HEK293 (cell line): Measurements from ENCODE around the gene CFAP119.

Experiments
- GLIS1 ChIP-seq: fragments of 450-650 bp; formaldehyde crosslinking; IDR thresholded peaks from 2 replicates; pipeline ENCODE4 v1.5.1; 2016; ENCODE audit warnings: missing biosample characterization, missing genetic modification characterization
- KLF16 ChIP-seq: fragments of 450-650 bp; formaldehyde crosslinking; IDR thresholded peaks from 2 replicates; pipeline ENCODE4 v1.5.1; 2017; ENCODE audit warnings: missing biosample characterization, missing genetic modification characterization
- SETDB1 ChIP-seq: IDR thresholded peaks from one replicate; pipeline ENCODE4 v1.6.1; 2017; ENCODE audit warnings: mild to moderate bottlenecking, low read length, moderate library complexity, mixed read lengths; ENCODE audit not compliant: insufficient read length
- SP7 ChIP-seq: fragments of 450-650 bp; formaldehyde crosslinking; IDR thresholded peaks from 2 replicates; pipeline ENCODE4 v1.5.1; 2016; ENCODE audit warnings: missing biosample characterization, missing genetic modification characterization
- ZBTB20 ChIP-seq: fragments of 450-650 bp; formaldehyde crosslinking; IDR thresholded peaks from 2 replicates; pipeline ENCODE4 v1.5.1; 2016; ENCODE audit warnings: missing biosample characterization, missing genetic modification characterization
- ZBTB21 ChIP-seq: fragments of 450-650 bp; formaldehyde crosslinking; IDR thresholded peaks from 2 replicates; pipeline ENCODE4 v1.5.1; 2017; ENCODE audit warnings: missing biosample characterization, missing genetic modification characterization
- ZBTB6 ChIP-seq: fragments of 450-650 bp; formaldehyde crosslinking; IDR thresholded peaks from 2 replicates; pipeline ENCODE4 v1.5.1; 2017; ENCODE audit warnings: missing biosample characterization, missing genetic modification characterization
- ZIC2 ChIP-seq: fragments of 450-650 bp; formaldehyde crosslinking; IDR thresholded peaks from 2 replicates; pipeline ENCODE4 v1.5.1; 2016; ENCODE audit warnings: missing biosample characterization, missing genetic modification characterization
- ZNF2 ChIP-seq: fragments of 450-650 bp; formaldehyde crosslinking; IDR thresholded peaks from 2 replicates; pipeline ENCODE4 v1.5.1; 2016; ENCODE audit warnings: missing biosample characterization, missing genetic modification characterization
- ZNF510 ChIP-seq: fragments of 450-650 bp; formaldehyde crosslinking; IDR thresholded peaks from 2 replicates; pipeline ENCODE4 v1.5.1; 2018; ENCODE audit warnings: mild to moderate bottlenecking, missing genetic modification characterization, missing biosample characterization; ENCODE audit not compliant: insufficient replicate concordance
- ZNF629 ChIP-seq: fragments of 450-650 bp; formaldehyde crosslinking; IDR thresholded peaks from 2 replicates; pipeline ENCODE4 v1.5.1; 2017; ENCODE audit warnings: missing biosample characterization, missing genetic modification characterization
- ZNF670 ChIP-seq: fragments of 450-650 bp; formaldehyde crosslinking; IDR thresholded peaks from 2 replicates; pipeline ENCODE4 v1.5.1; 2016; ENCODE audit warnings: missing biosample characterization, missing genetic modification characterization, low read depth
- TF ChIP-seq, protein P1 (sequence below): fragments of 450-650 bp; formaldehyde crosslinking; IDR thresholded peaks from 2 replicates; pipeline ENCODE4 v1.5.1; 2016; ENCODE audit warnings: missing biosample characterization, missing genetic modification characterization
- TF ChIP-seq, protein P2 (sequence below): fragments of 450-650 bp; formaldehyde crosslinking; IDR thresholded peaks from 2 replicates; pipeline ENCODE4 v1.5.1; 2016; ENCODE audit warnings: missing biosample characterization, missing genetic modification characterization
- TF ChIP-seq, protein P3 (sequence below): fragments of 450-650 bp; formaldehyde crosslinking; optimal IDR thresholded peaks from 2 replicates; pipeline ENCODE3; 2016; ENCODE audit warnings: missing biosample characterization, mild to moderate bottlenecking, missing genetic modification characterization
- TF ChIP-seq, protein P4 (sequence below): fragments of 450-650 bp; formaldehyde crosslinking; IDR thresholded peaks from 2 replicates; pipeline ENCODE4 v1.5.1; 2017; ENCODE audit warnings: missing biosample characterization, missing genetic modification characterization
- TF ChIP-seq, protein P5 (sequence below): fragments of 450-650 bp; formaldehyde crosslinking; IDR thresholded peaks from 2 replicates; pipeline ENCODE4 v1.5.1; 2016; ENCODE audit warnings: missing biosample characterization, missing genetic modification characterization, borderline replicate concordance
- TF ChIP-seq, protein P6 (sequence below): fragments of 450-650 bp; formaldehyde crosslinking; conservative IDR thresholded peaks from 2 replicates; pipeline ENCODE4 v1.5.1; 2016; ENCODE audit warnings: low read depth, missing biosample characterization, missing genetic modification characterization

CFAP119 gene

DNA sequence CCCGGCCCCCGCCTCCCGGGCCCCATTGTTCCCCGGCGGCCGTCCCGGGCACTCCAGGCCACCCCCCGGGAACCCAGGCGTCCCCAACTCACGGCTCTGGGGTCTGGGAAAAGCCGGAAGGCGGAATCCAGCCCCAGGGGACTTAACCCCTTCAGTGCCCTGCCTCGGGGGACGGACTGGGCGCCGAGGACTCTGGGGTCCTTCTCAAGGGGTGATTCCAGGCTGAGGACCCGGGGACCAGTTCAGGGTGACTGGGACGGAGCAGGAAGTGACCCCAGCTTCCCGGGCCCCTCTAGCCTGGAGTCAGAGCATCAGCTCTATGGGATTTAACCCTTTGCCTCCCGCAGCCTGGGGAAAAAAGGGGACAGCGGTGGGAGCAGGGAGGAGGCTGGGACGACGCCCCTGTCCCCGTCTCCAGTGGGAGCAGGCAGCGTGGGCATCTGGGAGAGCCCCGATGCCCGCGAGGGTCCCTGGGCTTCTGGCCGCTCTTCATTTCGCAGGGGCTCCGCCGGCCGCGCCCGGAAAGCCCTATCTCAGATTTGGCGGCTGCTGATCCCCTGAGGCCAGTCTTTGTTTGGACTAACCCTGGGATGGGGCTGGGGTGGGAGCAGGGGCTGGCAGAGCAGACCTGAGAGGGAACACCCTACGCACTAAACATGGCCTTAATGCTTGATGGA is 25.2 kb upstream of the CFAP119 start, which contains the start of gene ZNF629 (continued):
- TF ChIP-seq ZBTB6 (tag by site-specific recombination) (peak; percentile 47; the same call in 1 of the 2 replicates), ZNF2 (peak; percentile 82), KLF16 (peak; percentile 57; the same call in 1 of the 2 replicates), ZIC2 (tag by site-specific recombination) (peak; percentile 38), GLIS1 (peak; percentile 11), ZBTB21 (tag by site-specific recombination) (peak; percentile 64; the same call in 1 of the 2 replicates), ZNF510 (tag by site-specific recombination) (no peak), ZNF629 (tag by site-specific recombination) (peak; percentile 81), ZNF670 (tag by site-specific recombination) (no peak), SP7 (tag by site-specific recombination) (peak; percentile 70; the same call in 1 of the 2 replicates), SETDB1 (no peak), ZBTB20 (tag by site-specific recombination) (peak; percentile 99)
- TF ChIP-seq, protein P1, sequence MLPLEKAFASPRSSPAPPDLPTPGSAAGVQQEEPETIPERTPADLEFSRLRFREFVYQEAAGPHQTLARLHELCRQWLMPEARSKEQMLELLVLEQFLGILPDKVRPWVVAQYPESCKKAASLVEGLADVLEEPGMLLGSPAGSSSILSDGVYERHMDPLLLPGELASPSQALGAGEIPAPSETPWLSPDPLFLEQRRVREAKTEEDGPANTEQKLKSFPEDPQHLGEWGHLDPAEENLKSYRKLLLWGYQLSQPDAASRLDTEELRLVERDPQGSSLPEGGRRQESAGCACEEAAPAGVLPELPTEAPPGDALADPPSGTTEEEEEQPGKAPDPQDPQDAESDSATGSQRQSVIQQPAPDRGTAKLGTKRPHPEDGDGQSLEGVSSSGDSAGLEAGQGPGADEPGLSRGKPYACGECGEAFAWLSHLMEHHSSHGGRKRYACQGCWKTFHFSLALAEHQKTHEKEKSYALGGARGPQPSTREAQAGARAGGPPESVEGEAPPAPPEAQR (tag by site-specific recombination): peak; percentile 64; the same call in 1 of the 2 replicates
- TF ChIP-seq, protein P2, sequence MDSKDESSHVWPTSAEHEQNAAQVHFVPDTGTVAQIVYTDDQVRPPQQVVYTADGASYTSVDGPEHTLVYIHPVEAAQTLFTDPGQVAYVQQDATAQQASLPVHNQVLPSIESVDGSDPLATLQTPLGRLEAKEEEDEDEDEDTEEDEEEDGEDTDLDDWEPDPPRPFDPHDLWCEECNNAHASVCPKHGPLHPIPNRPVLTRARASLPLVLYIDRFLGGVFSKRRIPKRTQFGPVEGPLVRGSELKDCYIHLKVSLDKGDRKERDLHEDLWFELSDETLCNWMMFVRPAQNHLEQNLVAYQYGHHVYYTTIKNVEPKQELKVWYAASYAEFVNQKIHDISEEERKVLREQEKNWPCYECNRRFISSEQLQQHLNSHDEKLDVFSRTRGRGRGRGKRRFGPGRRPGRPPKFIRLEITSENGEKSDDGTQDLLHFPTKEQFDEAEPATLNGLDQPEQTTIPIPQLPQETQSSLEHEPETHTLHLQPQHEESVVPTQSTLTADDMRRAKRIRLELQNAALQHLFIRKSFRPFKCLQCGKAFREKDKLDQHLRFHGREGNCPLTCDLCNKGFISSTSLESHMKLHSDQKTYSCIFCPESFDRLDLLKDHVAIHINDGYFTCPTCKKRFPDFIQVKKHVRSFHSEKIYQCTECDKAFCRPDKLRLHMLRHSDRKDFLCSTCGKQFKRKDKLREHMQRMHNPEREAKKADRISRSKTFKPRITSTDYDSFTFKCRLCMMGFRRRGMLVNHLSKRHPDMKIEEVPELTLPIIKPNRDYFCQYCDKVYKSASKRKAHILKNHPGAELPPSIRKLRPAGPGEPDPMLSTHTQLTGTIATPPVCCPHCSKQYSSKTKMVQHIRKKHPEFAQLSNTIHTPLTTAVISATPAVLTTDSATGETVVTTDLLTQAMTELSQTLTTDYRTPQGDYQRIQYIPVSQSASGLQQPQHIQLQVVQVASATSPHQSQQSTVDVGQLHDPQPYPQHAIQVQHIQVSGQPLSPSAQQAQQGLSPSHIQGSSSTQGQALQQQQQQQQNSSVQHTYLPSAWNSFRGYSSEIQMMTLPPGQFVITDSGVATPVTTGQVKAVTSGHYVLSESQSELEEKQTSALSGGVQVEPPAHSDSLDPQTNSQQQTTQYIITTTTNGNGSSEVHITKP (tag by site-specific recombination): peak; percentile 99
- TF ChIP-seq, protein P3, sequence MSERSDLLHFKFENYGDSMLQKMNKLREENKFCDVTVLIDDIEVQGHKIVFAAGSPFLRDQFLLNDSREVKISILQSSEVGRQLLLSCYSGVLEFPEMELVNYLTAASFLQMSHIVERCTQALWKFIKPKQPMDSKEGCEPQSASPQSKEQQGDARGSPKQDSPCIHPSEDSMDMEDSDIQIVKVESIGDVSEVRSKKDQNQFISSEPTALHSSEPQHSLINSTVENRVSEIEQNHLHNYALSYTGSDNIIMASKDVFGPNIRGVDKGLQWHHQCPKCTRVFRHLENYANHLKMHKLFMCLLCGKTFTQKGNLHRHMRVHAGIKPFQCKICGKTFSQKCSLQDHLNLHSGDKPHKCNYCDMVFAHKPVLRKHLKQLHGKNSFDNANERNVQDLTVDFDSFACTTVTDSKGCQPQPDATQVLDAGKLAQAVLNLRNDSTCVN: peak; percentile 42
- TF ChIP-seq, protein P4, sequence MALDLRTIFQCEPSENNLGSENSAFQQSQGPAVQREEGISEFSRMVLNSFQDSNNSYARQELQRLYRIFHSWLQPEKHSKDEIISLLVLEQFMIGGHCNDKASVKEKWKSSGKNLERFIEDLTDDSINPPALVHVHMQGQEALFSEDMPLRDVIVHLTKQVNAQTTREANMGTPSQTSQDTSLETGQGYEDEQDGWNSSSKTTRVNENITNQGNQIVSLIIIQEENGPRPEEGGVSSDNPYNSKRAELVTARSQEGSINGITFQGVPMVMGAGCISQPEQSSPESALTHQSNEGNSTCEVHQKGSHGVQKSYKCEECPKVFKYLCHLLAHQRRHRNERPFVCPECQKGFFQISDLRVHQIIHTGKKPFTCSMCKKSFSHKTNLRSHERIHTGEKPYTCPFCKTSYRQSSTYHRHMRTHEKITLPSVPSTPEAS (tag by site-specific recombination): peak; percentile 53
- TF ChIP-seq, protein P5, sequence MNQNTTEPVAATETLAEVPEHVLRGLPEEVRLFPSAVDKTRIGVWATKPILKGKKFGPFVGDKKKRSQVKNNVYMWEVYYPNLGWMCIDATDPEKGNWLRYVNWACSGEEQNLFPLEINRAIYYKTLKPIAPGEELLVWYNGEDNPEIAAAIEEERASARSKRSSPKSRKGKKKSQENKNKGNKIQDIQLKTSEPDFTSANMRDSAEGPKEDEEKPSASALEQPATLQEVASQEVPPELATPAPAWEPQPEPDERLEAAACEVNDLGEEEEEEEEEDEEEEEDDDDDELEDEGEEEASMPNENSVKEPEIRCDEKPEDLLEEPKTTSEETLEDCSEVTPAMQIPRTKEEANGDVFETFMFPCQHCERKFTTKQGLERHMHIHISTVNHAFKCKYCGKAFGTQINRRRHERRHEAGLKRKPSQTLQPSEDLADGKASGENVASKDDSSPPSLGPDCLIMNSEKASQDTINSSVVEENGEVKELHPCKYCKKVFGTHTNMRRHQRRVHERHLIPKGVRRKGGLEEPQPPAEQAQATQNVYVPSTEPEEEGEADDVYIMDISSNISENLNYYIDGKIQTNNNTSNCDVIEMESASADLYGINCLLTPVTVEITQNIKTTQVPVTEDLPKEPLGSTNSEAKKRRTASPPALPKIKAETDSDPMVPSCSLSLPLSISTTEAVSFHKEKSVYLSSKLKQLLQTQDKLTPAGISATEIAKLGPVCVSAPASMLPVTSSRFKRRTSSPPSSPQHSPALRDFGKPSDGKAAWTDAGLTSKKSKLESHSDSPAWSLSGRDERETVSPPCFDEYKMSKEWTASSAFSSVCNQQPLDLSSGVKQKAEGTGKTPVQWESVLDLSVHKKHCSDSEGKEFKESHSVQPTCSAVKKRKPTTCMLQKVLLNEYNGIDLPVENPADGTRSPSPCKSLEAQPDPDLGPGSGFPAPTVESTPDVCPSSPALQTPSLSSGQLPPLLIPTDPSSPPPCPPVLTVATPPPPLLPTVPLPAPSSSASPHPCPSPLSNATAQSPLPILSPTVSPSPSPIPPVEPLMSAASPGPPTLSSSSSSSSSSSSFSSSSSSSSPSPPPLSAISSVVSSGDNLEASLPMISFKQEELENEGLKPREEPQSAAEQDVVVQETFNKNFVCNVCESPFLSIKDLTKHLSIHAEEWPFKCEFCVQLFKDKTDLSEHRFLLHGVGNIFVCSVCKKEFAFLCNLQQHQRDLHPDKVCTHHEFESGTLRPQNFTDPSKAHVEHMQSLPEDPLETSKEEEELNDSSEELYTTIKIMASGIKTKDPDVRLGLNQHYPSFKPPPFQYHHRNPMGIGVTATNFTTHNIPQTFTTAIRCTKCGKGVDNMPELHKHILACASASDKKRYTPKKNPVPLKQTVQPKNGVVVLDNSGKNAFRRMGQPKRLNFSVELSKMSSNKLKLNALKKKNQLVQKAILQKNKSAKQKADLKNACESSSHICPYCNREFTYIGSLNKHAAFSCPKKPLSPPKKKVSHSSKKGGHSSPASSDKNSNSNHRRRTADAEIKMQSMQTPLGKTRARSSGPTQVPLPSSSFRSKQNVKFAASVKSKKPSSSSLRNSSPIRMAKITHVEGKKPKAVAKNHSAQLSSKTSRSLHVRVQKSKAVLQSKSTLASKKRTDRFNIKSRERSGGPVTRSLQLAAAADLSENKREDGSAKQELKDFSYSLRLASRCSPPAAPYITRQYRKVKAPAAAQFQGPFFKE (tag by site-specific recombination): 0 out of 2 replicates have a peak, but pooled peaks have one; percentile 33
- TF ChIP-seq, protein P6, sequence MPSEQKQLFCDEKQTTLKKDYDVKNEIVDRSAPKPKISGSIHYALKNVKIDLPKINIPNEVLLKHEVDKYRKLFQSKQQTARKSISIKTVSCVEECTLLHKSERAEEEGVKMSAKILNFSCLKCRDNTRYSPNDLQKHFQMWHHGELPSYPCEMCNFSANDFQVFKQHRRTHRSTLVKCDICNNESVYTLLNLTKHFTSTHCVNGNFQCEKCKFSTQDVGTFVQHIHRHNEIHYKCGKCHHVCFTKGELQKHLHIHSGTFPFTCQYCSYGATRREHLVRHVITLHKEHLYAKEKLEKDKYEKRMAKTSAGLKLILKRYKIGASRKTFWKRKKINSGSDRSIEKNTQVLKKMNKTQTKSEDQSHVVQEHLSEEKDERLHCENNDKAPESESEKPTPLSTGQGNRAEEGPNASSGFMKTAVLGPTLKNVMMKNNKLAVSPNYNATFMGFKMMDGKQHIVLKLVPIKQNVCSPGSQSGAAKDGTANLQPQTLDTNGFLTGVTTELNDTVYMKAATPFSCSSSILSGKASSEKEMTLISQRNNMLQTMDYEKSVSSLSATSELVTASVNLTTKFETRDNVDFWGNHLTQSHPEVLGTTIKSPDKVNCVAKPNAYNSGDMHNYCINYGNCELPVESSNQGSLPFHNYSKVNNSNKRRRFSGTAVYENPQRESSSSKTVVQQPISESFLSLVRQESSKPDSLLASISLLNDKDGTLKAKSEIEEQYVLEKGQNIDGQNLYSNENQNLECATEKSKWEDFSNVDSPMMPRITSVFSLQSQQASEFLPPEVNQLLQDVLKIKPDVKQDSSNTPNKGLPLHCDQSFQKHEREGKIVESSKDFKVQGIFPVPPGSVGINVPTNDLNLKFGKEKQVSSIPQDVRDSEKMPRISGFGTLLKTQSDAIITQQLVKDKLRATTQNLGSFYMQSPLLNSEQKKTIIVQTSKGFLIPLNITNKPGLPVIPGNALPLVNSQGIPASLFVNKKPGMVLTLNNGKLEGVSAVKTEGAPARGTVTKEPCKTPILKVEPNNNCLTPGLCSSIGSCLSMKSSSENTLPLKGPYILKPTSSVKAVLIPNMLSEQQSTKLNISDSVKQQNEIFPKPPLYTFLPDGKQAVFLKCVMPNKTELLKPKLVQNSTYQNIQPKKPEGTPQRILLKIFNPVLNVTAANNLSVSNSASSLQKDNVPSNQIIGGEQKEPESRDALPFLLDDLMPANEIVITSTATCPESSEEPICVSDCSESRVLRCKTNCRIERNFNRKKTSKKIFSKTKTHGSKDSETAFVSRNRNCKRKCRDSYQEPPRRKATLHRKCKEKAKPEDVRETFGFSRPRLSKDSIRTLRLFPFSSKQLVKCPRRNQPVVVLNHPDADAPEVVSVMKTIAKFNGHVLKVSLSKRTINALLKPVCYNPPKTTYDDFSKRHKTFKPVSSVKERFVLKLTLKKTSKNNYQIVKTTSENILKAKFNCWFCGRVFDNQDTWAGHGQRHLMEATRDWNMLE: peak; percentile 74
